Left colon (tissue), 2 donors: ENCODE data around the gene KIF3C. TPM values are rescaled to one million over a fixed set of nuclear protein-coding genes. Genes with fewer than 3 reads are reported as not detected.
A peak's percentile ranks its signal among the peaks of the same experiment; 100 is the strongest.
"Not testable (repeated sequence)": the region's sequence is repeated elsewhere in the genome, so short reads cannot be mapped to it uniquely, and the experiment has no call there.

Source experiments
- ATAC-seq: fragments of 200-7000 bp; cut with Tn5 transposase; one replicate; pipeline ENCODE4 v1.9.1; 2020; ENCODE audit warnings: mild to moderate bottlenecking, moderate library complexity
- DNase-seq, 2 donors: peaks; one replicate each; pipeline ENCODE4 v3.0.0-alpha.2; 2020
- intact Hi-C, 2 donors: fragments of 100-400 bp; cut with DNase I in 1 of 2; cut with micrococcal nuclease in 1 of 2; formaldehyde crosslinking; loops; one replicate each; pipeline versions ENCODE4 v1.11.2 to v1.14.0; 2022; cut with DNase I, micrococcal nuclease
- long read RNA-seq: library from polyadenylated mRNA; unstranded; transcript quantifications from one replicate; pipeline ENCODE4 v2.0.0, GENCODE V29; 2021
- total RNA-seq, 2 donors: library from RNA; stranded (reverse); fragmentation: NEBNext Ultra II Directional; extraction: Animal tissue kit (Norgen Biotek cat#: 25700); gene quantifications; one replicate each; pipeline ENCODE4 v1.2.1, GENCODE V29; 2021
- donor health status: DM: no; HTN: no; CAD: no.
- donor health status: DM: yes; HTN: yes; CAD: no.

The KIF3C gene
- 1 to 10 TPM; 2.0 to 2.3 TPM for total RNA-seq
- long read RNA-seq: 0 reads

DNA sequence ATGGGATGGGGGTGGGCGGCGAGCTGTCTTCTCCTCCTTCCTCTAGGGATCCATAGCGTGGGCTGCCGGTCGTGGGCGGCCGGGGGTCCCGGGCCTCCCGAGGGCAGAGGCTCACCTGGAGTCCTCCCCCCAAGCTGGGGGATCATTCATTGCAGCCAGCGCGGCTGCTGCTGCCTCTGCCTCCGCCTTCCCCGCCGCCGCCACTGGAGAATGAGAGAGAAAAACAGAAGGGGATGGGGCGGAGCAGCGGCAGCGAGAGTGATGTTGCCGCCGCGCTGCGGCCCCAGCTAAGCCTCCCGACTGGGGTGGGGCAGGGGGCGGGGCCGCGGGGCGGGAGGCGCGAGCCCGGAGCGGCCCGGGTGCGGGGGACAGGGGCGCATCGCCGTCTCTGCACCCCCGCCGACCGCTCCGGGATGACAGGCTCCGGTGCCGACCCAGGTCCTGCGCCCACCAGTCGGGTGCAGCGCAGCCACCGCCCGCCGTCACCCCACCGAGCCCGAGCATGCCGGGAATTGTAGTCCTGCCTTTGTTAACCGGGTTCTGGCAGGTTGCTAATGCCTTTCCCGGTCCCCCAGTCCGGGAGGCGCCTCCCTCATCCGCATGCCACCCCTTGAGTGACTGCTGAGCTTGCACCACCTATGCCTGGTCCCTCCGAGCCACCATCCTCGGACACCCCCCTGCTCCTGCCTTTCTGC lies at the start of gene KIF3C:
TSS of gene KIF3C (minus strand) at position 225 of the 695 bp plus-strand sequence. CDS start 580 bp downstream, outside the sequence.
- ATAC-seq (peak; percentile 90), DNase-seq (peak; percentile 67 to 72)
- intact Hi-C loops: no loop called here

DNA sequence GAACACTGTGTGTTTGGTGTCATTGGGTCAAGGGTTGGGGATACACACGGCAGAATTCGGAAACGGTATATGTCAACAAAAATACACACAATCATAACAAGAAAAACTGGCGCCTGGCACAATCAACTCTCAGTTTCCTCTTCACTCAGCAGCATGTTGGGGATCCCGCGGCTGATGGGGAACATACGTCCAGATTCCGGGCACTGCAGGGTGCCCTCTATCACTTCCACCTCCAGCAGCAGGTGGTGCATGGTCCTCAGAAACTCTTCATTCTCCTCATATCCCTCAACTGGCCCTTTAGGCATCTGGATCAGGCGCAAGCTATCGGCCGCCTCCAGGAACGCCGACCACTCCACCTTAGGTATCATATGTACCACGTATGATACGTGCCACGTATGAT lies 45.8 kb upstream of the KIF3C start:
- DNase-seq, intact Hi-C loops, ATAC-seq: not testable (repeated sequence)

DNA sequence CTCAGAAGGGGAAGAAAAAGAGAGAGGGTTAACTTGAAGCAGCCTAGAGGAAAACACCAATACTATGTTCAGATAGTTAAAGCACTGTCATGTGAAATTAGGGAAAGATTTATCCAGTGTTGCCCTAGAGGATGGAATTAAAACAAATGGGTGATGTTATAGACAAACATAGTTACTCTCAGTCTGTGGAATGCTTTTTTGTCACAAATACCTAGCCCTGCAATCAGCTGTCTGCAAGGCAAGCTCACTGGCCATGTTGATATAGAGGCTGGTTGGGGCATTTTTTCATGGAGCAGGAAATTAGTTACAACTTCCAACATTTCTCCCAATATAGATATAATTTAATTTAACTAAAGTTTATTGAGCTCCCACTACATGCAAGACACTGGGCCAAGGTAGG lies 43.2 kb upstream of the KIF3C start:
- intact Hi-C loops: no loop called here
- ATAC-seq: no peak
- no peak for DNase-seq

DNA sequence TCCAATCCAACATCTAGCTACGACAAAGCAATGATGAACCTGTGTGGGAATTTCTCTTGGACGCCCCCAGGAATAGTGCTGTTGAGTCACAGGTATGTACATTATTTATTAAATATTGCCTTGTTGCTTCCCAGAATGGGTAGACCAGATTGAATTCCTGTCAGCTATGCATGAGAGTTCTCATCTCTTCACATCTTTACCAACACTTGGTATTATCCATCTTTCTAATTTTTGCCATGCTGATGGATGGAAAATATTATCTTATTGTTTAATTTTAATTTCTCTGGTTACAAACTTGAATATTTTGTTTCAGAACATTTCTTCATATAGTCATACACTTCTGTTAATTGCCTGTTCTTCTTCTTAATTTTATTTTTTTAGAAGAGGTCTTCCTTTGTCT lies 42.0 kb upstream of the KIF3C start:
- no peak for ATAC-seq
- intact Hi-C loops: no loop called here
- DNase-seq: no peak

DNA sequence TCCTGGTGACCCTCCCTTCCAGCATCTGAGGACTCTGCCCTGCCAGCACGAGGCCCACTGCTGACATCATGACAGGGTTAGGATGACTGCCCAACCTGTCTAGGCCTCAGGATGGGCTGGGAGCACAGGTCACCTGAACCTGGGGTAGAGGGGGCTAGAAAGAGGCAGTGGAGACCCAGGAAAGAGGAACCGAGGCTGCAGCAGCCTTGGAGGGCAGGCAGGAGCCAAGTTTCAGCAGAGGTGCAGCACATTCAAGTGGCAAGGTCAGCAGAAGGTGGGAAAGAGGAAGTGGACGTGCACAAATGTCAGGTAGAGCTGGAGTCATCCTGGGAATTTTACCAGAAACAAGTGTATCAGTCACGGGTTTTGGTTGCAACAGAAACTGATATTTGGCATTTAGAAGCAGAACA lies 37.9 kb upstream of the KIF3C start:
- ATAC-seq (peak; percentile 25), DNase-seq (no peak)
- intact Hi-C loops: no loop called here

GRCh38 chr2:26018184-26019055 lies 36.1 kb upstream of the KIF3C start:
- intact Hi-C loops: no loop called here
- peak; percentile 99 for ATAC-seq
- DNase-seq: peak; percentile 77 to 91

GRCh38 chr2:26017464-26018183 lies 35.3 kb upstream of the KIF3C start:
- intact Hi-C loops: no loop called here
- no peak for DNase-seq
- no peak for ATAC-seq

DNA sequence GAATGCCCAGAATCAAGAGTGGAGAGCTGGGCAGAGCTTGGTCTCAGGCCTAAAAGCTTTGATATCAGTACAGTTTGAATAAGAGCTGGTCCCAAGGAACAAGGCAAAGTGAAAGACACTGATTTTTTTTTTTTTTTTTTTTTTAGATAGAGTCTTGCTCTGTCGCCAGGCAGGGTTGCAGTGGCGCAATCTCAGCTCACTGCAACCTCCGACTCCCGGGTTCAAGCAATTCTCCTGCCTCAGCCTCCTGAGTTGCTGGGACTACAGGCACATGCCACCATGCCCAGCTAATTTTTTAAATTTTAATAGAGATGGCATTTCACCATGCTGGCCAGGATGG lies 34.4 kb upstream of the KIF3C start:
- intact Hi-C loops, DNase-seq, ATAC-seq: not testable (repeated sequence)

DNA sequence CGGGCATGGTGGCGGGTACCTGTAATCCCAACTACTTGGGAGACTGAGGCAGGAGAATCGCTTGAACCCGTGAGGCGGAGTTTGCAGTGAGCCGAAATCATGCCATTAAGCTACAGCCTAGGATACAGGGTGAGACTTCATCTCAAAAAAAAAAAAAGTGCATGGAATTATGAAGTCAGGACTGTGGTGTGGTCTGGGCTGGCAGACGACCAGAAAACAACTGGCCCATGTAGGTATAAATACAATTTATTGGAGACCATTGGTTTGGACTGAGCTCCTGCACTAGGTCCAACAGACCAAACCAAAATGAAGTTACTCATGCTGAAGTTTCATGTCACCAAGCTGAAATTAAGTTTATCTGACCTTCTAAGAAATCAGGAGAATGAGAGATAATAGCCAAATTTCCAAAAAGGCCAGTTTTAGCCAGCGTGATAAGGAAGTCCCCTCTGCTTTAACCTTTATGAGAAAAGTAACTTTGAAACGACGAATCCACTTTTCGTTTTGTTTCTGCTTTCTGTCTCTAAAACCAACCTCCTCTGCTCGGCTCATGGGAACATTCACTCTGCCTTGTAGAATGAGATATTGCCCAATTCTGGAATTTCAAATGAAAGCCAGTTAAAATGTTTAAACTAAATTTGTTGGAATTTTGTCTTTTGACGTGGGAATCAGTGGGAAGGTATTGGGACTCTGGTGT lies 33.9 kb upstream of the KIF3C start:
- ATAC-seq: no peak
- no peak for DNase-seq
- intact Hi-C loops: no loop called here

- DNase-seq: no peak
- intact Hi-C loops: no loop called here
- ATAC-seq: no peak
These were observed 31.4 kb upstream of the KIF3C start for GRCh38 chr2:26013668-26014067.

DNA sequence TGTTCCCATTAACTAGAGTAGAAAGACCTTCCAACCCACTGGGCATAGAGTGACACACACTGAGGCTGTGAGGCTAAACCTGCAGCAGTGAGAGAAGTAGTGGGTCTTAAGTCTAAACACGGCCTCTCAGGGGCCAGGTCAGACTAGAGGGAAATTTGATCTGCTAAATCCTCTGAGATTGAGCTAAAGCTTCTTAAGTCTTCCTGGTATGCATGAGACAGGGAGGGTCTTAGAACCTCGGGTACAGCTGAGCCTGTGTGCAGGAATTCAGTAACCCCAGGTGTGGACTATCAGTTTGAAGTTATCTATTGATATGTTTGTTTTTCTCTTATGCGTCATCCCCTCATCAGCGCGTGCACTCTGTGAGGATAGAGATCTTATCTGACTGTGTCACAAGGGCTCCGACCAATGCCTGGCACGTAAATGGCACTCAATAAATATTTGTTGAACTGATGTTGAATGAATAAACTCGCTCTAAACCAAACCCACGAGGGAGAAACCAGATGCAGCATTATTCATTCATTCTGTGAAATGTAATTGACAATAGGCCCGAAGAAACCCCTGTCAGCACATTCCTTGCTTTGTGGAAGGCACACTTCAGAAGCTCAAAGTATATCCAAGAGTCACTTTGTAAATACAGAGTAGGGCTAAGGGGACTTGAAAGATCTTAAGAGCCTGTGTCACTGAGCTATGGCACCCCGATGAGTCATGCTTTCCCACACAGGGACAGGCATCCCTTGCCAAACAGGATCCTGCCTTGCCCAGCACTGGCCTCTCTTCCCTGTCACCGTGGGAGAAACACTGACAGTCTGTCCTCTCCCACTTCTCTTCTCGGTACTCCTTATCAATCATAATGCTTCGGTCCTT lies 29.9 kb upstream of the KIF3C start:
- peak; percentile 72 for ATAC-seq
- intact Hi-C loops: no loop called here
- peak; percentile 40 to 81 for DNase-seq

DNA sequence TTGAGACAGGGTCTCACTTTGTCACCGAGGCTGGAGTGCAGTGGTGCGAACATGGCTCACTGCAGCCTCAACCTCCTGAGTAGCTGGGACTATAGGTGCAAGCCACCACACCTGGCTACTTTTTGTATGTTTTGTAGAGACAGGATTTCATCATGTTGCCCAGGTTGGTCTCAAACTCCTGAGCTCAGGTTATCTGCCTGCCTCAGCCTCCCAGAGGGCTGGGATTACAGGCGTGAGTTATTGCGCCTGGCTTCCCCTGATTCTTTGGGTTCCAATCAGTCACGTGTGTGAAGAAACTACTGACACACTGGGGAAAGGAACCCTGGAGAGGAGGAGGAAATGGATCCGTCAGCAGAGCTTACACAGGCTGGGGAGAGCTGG lies 29.3 kb upstream of the KIF3C start:
- intact Hi-C loops: no loop called here
- no peak for ATAC-seq
- no peak for DNase-seq

GRCh38 chr2:26010943-26011342 lies 28.6 kb upstream of the KIF3C start:
- no peak for DNase-seq
- no peak for ATAC-seq
- intact Hi-C loops: no loop called here

DNA sequence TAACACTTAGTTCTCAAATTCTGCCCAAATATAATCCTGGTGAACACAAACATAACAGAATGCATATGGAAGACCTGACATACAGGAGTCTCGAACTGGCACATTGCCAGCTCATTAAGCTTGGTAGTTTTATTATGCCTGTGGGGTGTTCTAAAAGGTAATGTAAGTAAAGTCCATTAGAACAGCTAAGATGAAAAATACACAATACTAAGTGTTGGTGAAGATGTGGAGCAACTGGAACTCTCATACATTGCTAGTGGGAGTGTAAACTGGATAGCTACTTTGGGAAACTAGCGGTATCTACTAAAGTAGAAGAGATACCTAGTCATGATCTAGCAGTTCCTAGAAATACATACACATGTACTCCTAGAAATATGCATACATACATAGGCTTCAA lies 27.3 kb upstream of the KIF3C start:
- ATAC-seq: peak; percentile 2
- intact Hi-C loops: no loop called here

DNA sequence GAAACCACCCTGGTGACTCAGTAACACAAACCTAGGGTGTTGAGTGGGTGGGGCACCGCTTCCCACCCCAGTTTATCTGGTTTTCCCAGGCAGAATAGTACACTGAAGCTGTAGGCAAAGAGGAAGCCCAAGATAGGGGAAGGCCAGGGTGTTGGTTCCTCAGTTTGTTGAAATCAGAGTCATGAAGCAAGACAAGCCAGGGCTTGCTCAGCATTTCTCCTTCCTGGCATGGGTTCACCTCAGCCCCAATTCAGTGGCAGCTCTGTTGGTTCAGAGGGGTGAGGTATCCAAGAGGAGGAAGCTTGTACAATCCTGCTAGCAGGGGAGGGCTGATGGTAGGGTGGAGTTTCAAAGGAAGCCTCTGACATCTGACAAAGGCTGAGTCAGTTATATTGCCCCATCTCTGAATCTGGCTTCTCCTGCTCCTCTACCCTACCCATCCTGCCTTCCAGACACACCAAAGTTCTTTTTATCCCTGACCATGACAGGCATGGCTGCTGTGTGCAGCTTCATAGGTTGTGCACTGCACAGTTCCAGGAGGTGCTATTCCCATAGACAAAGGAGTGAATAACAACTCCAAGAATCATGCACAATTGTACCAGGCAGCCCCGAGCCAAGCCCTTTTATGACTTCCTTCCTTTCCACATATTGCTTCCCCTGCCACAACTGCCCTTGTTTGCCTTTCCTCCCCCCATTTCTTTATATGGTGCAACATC lies 26.7 kb upstream of the KIF3C start:
- intact Hi-C loops: no loop called here

More for the DNA sequence above, 27.3 kb upstream of the KIF3C start:
- DNase-seq: no peak

GRCh38 chr2:26008095-26008494 lies 25.8 kb upstream of the KIF3C start:
- no peak for ATAC-seq
- intact Hi-C loops: no loop called here
- no peak for DNase-seq

More for the DNA sequence above, 26.7 kb upstream of the KIF3C start:
- DNase-seq: peak; percentile 41 to 83
- ATAC-seq: peak; percentile 81

DNA sequence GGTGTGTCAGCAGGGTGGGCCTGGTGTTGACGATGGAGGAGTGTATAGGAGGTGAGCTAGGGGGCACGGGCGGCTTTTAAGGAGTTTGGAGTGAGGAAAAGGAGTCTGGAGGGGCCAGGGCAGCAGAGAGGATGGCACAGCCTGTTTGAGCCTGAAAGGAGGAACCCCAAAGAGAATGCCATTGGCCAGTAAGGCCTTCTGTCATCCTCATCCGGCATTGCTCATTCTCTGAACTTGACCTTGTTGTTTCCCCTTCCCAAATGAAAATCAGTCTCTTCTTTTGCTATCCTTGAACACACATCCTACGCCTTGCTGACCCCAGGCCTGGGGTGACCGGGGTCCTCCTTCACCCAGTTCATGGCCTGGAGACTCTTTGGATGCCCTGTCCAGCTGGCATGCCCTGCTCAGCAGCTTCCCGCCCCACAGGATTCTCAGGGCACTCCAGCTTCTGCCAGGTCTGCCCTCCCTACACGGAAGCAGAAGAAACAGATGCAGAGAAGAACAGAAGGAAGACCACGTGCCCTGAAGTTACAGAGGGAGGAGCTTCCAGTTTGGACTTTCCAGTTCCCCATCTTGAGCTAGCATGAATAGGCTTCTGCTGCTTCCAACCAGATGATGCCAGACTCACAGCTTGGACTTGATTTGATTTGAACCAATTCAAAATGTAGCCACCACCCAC lies 20.5 kb upstream of the KIF3C start:
- ATAC-seq (peak; percentile 30), DNase-seq (no peak)
- intact Hi-C loops: no loop called here
